HCT116 (cell line): ENCODE measurements around the gene CTNNAL1. TPM values are rescaled to one million over a fixed set of nuclear protein-coding genes. Genes with fewer than 3 reads are reported as not detected.

Experiments used
- ATAC-seq: fragments of 200-7000 bp; cut with Tn5 transposase; 2 replicates; pipeline ENCODE4 v1.9.1; 2020; ENCODE audit warnings: mild to moderate bottlenecking, moderate library complexity
- BruUV-seq: library from RNA; stranded (reverse); fragments of 400-500 nt; replicated peaks from 2 replicates; lab custom pipeline; 2021; lab: Mats Ljungman, UMichigan
- CTCF ChIA-PET: fragments of 300-600 bp; sonication (Branson Sonifier 250); formaldehyde crosslinking; loops from one replicate; lab custom pipeline; 2021; ENCODE audit warnings: antibody characterized with exemption; lab: Charles Lee
- POLR2A ChIA-PET: fragments of 300-600, 350-600 bp; sonication (Branson Sonifier 250); formaldehyde crosslinking; loops from one replicate; lab custom pipeline; 2021; ENCODE audit warnings: antibody characterized with exemption; lab: Charles Lee
- RAD21 ChIA-PET, 2 experiments: fragments of 300-600 bp; sonication (Branson Sonifier 250); formaldehyde crosslinking; loops; one replicate each; lab custom pipeline; 2023; ENCODE audit warnings: low total read pairs in 2 of 2; ENCODE audit not compliant: uncharacterized antibody in 2 of 2, unreplicated experiment in 2 of 2, low non-redundant PET in 1 of 2; lab: Charles Lee
- DNase-seq: peaks from one replicate; pipeline ENCODE4 v3.0.0-alpha.2; 2010; ENCODE audit warnings: low read depth, low spot score
- H2AFZ ChIP-seq: fragments of 200-600 bp; shearing (Covaris generic), sonication (generic); 2 replicates; pipeline ENCODE4 v1.6.1; 2017; ENCODE audit warnings: low read depth, mixed run types, mixed read lengths, antibody characterized with exemption, low read length; ENCODE audit not compliant: poor library complexity, severe bottlenecking
- H3K27ac ChIP-seq: 2 replicates; pipeline ENCODE4 v1.5.1; 2012; ENCODE audit warnings: low read depth, low read length
- H3K27me3 ChIP-seq: fragments of 200-600 bp; sonication (generic); 2 replicates; pipeline ENCODE4 v1.6.1; 2016; ENCODE audit warnings: mixed run types, low read length, mixed read lengths; ENCODE audit not compliant: insufficient read depth
- H3K36me3 ChIP-seq, 2 experiments: fragments of 200-500 bp in 1 of 2; fragments of 200-600 bp in 1 of 2; sonication (Bioruptor generic) in 1 of 2; sonication (generic) in 1 of 2; 2 replicates each; pipeline versions ENCODE4 v1.5.1 to v1.6.1; 2014 to 2016; ENCODE audit warnings: low read length in 2 of 2, inconsistent platforms in 1 of 2, mixed read lengths in 1 of 2, mixed run types in 1 of 2; ENCODE audit not compliant: insufficient read depth in 2 of 2, control insufficient read depth in 1 of 2
- H3K4me1 ChIP-seq, 2 experiments: fragments of 200-600 bp in 1 of 2; sonication (generic) in 1 of 2; 2 replicates each; pipeline versions ENCODE4 v1.5.1 to v1.6.1; 2012 to 2017; ENCODE audit warnings: low read length in 2 of 2, inconsistent platforms in 1 of 2, mild to moderate bottlenecking in 1 of 2, mixed read lengths in 1 of 2, mixed run types in 1 of 2, moderate library complexity in 1 of 2; ENCODE audit not compliant: insufficient read depth in 2 of 2, control insufficient read depth in 1 of 2
- H3K4me2 ChIP-seq: fragments of 200-600 bp; sonication (generic); 2 replicates; pipeline ENCODE4 v1.6.1; 2017; ENCODE audit warnings: mixed run types, low read length, mixed read lengths
- H3K4me3 ChIP-seq, 2 experiments: fragments of 200-600 bp in 1 of 2; sonication (generic) in 1 of 2; replicated peaks in 1 of 2; 2 replicates each; pipeline ENCODE4 v1.5.1; 2011 to 2016; ENCODE audit warnings: low read length in 2 of 2, control low read depth in 1 of 2, low read depth in 1 of 2, mild to moderate bottlenecking in 1 of 2, mixed read lengths in 1 of 2, mixed run types in 1 of 2
- H3K79me2 ChIP-seq: fragments of 200-600 bp; sonication (generic); 2 replicates; pipeline ENCODE4 v1.6.1; 2017; ENCODE audit warnings: mild to moderate bottlenecking, mixed run types, low read length, moderate library complexity, mixed read lengths; ENCODE audit not compliant: insufficient read depth
- H3K9ac ChIP-seq: fragments of 200-600 bp; sonication (generic); 2 replicates; pipeline ENCODE4 v1.6.1; 2016; ENCODE audit warnings: low read length, mixed read lengths
- H3K9me2 ChIP-seq: fragments of 200-600 bp; sonication (generic), shearing (Covaris generic); 2 replicates; pipeline ENCODE4 v1.6.1; 2017; ENCODE audit warnings: mixed run types, mild to moderate bottlenecking, moderate library complexity; ENCODE audit not compliant: insufficient read depth
- H3K9me3 ChIP-seq, 2 experiments: fragments of 200-500 bp in 1 of 2; fragments of 200-600 bp in 1 of 2; sonication (Bioruptor generic) in 1 of 2; sonication (generic) in 1 of 2; 2 replicates each; pipeline ENCODE4 v1.6.1; 2014 to 2017; ENCODE audit warnings: low read length in 2 of 2, mixed read lengths in 2 of 2, inconsistent platforms in 1 of 2, low read depth in 1 of 2, mild to moderate bottlenecking in 1 of 2, mixed run types in 1 of 2, moderate library complexity in 1 of 2; ENCODE audit not compliant: control insufficient read depth in 1 of 2, insufficient read depth in 1 of 2
- H4K20me1 ChIP-seq: fragments of 200-600 bp; sonication (generic), shearing (Covaris generic); 2 replicates; pipeline ENCODE4 v1.6.1; 2017; ENCODE audit warnings: mixed run types, mild to moderate bottlenecking, moderate library complexity; ENCODE audit not compliant: insufficient read depth
- CBX3 ChIP-seq: IDR thresholded peaks from 2 replicates; pipeline ENCODE4 v1.6.1; 2012; ENCODE audit warnings: low read depth
- CEBPB ChIP-seq: IDR thresholded peaks from 2 replicates; pipeline ENCODE4 v1.6.1; 2012; ENCODE audit warnings: low read depth
- EGR1 ChIP-seq: IDR thresholded peaks from 2 replicates; pipeline ENCODE4 v1.6.1; 2012; ENCODE audit warnings: low read depth
- ELF1 ChIP-seq: IDR thresholded peaks from 2 replicates; pipeline ENCODE4 v1.6.1; 2012; ENCODE audit warnings: low read depth, borderline replicate concordance
- FOSL1 ChIP-seq: IDR thresholded peaks from 2 replicates; pipeline ENCODE4 v1.6.1; 2012; ENCODE audit warnings: low read depth
- MAX ChIP-seq: IDR thresholded peaks from 2 replicates; pipeline ENCODE4 v1.6.1; 2012
- POLR2A ChIP-seq: IDR thresholded peaks from 2 replicates; pipeline ENCODE4 v1.7.0; 2011; ENCODE audit warnings: borderline replicate concordance; ENCODE audit not compliant: insufficient read depth, insufficient read length; ENCODE audit errors: extremely low read depth
- RAD21 ChIP-seq: IDR thresholded peaks from 2 replicates; pipeline ENCODE4 v1.6.1; 2012; ENCODE audit warnings: low read depth, mild to moderate bottlenecking
- SRF ChIP-seq: IDR thresholded peaks from 2 replicates; pipeline ENCODE4 v1.6.1; 2012; ENCODE audit warnings: low read depth
- YY1 ChIP-seq: IDR thresholded peaks from 2 replicates; pipeline ENCODE4 v1.6.1; 2011; ENCODE audit warnings: low read length, low read depth, moderate library complexity, mild to moderate bottlenecking; ENCODE audit not compliant: insufficient replicate concordance; ENCODE audit errors: extremely low read depth
- ZBTB33 ChIP-seq: IDR thresholded peaks from 2 replicates; pipeline ENCODE4 v1.6.1; 2011; ENCODE audit warnings: mild to moderate bottlenecking, low read length, moderate library complexity; ENCODE audit not compliant: insufficient replicate concordance; ENCODE audit errors: extremely low read depth
- ZFX ChIP-seq: fragments of 450-650 bp; IDR thresholded peaks from 2 replicates; pipeline ENCODE4 v1.6.1; 2017
- ZNF274 ChIP-seq: fragments of 200-500 bp; sonication (Bioruptor generic); IDR thresholded peaks from 2 replicates; pipeline ENCODE4 v1.6.1; 2014; ENCODE audit warnings: mild to moderate bottlenecking, low read depth, low read length, inconsistent platforms
- intact Hi-C: fragments of 100-400 bp; cut with micrococcal nuclease; formaldehyde crosslinking; loops from 2 replicates; pipeline ENCODE4 v1.10.0; 2022
- total RNA-seq: library from RNA; stranded (reverse); gene quantifications from one replicate; pipeline ENCODE4 v1.2.1, GENCODE V29; 2021; ENCODE audit not compliant: unreplicated experiment
- TF ChIP-seq, protein P1 (sequence below): IDR thresholded peaks from 2 replicates; pipeline ENCODE4 v1.6.1; 2012
- TF ChIP-seq, protein P2 (sequence below), 3 experiments: fragments of 200-600 bp in 1 of 3; sonication (generic) in 1 of 3; IDR thresholded peaks in 2 of 3; conservative IDR thresholded peaks in 1 of 3; 2 replicates each; pipeline ENCODE4 v1.5.1; 2012 to 2017; ENCODE audit warnings: low read depth in 2 of 3, low read length in 2 of 3, antibody characterized with exemption in 1 of 3, borderline replicate concordance in 1 of 3, control low read depth in 1 of 3, mild to moderate bottlenecking in 1 of 3, mixed read lengths in 1 of 3, mixed run types in 1 of 3, moderate library complexity in 1 of 3; ENCODE audit not compliant: insufficient read depth in 1 of 3

Gene CTNNAL1
- total RNA-seq, 1 experiment from 2014 or later, result 87.2 TPM

- no peak for ATAC-seq
- H3K4me3 ChIP-seq, result no peak overlapping the region
Observed at GRCh38 chr9:108960331-108960730, 53.0 kb downstream of the CTNNAL1 start.

DNA sequence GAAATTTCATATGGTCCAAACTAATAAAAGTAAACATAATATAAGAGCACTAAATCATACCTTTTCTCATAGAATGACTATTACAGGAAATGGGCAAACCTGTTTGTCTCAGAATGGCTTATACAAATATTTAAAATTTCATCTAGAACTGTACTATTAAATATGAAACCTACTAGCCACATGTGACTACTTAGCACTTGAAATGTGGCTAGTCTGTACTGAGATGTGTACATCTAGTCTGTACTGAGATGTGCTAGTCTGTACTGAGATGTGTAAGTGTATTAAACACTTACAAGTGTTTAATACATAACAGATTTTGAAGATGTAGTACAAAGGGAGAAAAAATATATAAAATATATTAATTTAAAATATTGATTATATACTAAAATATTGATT lies 56.7 kb downstream of the CTNNAL1 start:
- ATAC-seq (no peak), DNase-seq (no peak)
- Histone ChIP-seq H2AFZ (no peak overlapping the region), H3K4me1 (no peaks in the 10 kb centered on the region), H3K9me3 (no peaks in the 10 kb centered on the region), H3K27ac (no peak overlapping the region), H3K27me3 (no peaks in the 10 kb centered on the region), H3K4me3 (no peak overlapping the region), H3K9me2 (no peaks in the 10 kb centered on the region), H4K20me1 (no peaks in the 10 kb centered on the region), H3K4me2 (no peak overlapping the region), H3K36me3 (peaks cover 0 to 8% of the 10 kb centered on the region in 2 experiments; a peak in 1 of 4 replicates), H3K9ac (no peak overlapping the region), H3K79me2 (no peaks in the 10 kb centered on the region; the same call in 1 of the 2 replicates)
- RAD21 ChIA-PET, result no interaction called here
- intact Hi-C loops, result no loop called here
- TF ChIP-seq YY1 (no peak), POLR2A (no peak), RAD21 (no peak), ZNF274 (no peak), CEBPB (no peak), CBX3 (no peak), ZBTB33 (no peak), FOSL1 (no peak), ZFX (no peak), MAX (no peak), EGR1 (no peak), SRF (no peak)
- TF ChIP-seq, protein P1, sequence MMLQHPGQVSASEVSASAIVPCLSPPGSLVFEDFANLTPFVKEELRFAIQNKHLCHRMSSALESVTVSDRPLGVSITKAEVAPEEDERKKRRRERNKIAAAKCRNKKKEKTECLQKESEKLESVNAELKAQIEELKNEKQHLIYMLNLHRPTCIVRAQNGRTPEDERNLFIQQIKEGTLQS, result no peak
- TF ChIP-seq, protein P2, sequence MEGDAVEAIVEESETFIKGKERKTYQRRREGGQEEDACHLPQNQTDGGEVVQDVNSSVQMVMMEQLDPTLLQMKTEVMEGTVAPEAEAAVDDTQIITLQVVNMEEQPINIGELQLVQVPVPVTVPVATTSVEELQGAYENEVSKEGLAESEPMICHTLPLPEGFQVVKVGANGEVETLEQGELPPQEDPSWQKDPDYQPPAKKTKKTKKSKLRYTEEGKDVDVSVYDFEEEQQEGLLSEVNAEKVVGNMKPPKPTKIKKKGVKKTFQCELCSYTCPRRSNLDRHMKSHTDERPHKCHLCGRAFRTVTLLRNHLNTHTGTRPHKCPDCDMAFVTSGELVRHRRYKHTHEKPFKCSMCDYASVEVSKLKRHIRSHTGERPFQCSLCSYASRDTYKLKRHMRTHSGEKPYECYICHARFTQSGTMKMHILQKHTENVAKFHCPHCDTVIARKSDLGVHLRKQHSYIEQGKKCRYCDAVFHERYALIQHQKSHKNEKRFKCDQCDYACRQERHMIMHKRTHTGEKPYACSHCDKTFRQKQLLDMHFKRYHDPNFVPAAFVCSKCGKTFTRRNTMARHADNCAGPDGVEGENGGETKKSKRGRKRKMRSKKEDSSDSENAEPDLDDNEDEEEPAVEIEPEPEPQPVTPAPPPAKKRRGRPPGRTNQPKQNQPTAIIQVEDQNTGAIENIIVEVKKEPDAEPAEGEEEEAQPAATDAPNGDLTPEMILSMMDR (IDR thresholded peaks at IDR 0.05 in 2 of 3, conservative IDR thresholded peaks at IDR 0.05 in 1 of 3; ENCODE audit: borderline replicate concordance in 1 of 3, insufficient read depth in 1 of 3, low read depth in 2 of 3, low read length in 2 of 3), result no peak
- no TSS peak for BruUV-seq
- POLR2A ChIA-PET, result no interaction called here
- CTCF ChIA-PET, result no interaction called here

More at GRCh38 chr9:108960331-108960730, 53.0 kb downstream of the CTNNAL1 start:
- H3K79me2 ChIP-seq, result no peaks in the 10 kb centered on the region; the same call in 1 of the 2 replicates
- H3K4me1 ChIP-seq, result no peaks in the 10 kb centered on the region
- H3K27ac ChIP-seq, result no peak overlapping the region
- CTCF ChIA-PET, result no interaction called here
- H3K9me2 ChIP-seq, result no peaks in the 10 kb centered on the region
- peaks cover 5 to 9% of the 10 kb centered on the region in 2 experiments; a peak in 3 of 4 replicates for H3K36me3 ChIP-seq
- no peak for DNase-seq
- no peaks in the 10 kb centered on the region for H4K20me1 ChIP-seq
- intact Hi-C loops, result no loop called here
- BruUV-seq, result no TSS peak
- no peak overlapping the region for H3K9ac ChIP-seq
- TF ChIP-seq ELF1, result no peak
- TF ChIP-seq POLR2A, result no peak
- RAD21 ChIA-PET, result no interaction called here
- H3K27me3 ChIP-seq, result no peaks in the 10 kb centered on the region
- POLR2A ChIA-PET, result no interaction called here
- no peaks in the 10 kb centered on the region for H3K9me3 ChIP-seq
- no peak overlapping the region for H3K4me2 ChIP-seq
- H2AFZ ChIP-seq, result no peak overlapping the region
